ACC112 (cell line): ENCODE results near the gene NAA80.

Experiments
- H2AFZ ChIP-seq: fragments of 200-600 bp; sonication (generic); one replicate; pipeline ENCODE4 v1.6.0; 2017; ENCODE audit warnings: antibody characterized with exemption, low read length; ENCODE audit not compliant: unreplicated experiment
- H3K27ac ChIP-seq: fragments of 200-600 bp; sonication (generic); 2 replicates; pipeline ENCODE4 v1.5.1; 2014; ENCODE audit warnings: low read depth, mild to moderate bottlenecking, antibody characterized with exemption, low read length, moderate library complexity
- H3K27me3 ChIP-seq: fragments of 200-600 bp; sonication (generic); 2 replicates; pipeline ENCODE4 v1.6.1; 2014; ENCODE audit warnings: mild to moderate bottlenecking, antibody characterized with exemption, low read length, moderate library complexity, mixed read lengths; ENCODE audit not compliant: insufficient read depth
- H3K36me3 ChIP-seq: fragments of 200-600 bp; sonication (generic); 2 replicates; pipeline ENCODE4 v1.6.1; 2016; ENCODE audit warnings: mild to moderate bottlenecking, antibody characterized with exemption, low read length, moderate library complexity, mixed read lengths; ENCODE audit not compliant: insufficient read depth
- H3K4me1 ChIP-seq: fragments of 200-600 bp; sonication (generic); one replicate; pipeline ENCODE4 v1.6.1; 2016; ENCODE audit warnings: low read length, mixed read lengths; ENCODE audit not compliant: insufficient read depth, unreplicated experiment, control insufficient read depth
- H3K4me3 ChIP-seq: fragments of 200-600 bp; sonication (generic); 2 replicates; pipeline ENCODE4 v1.5.1; 2014; ENCODE audit warnings: mild to moderate bottlenecking, low read depth, low read length
- H3K79me2 ChIP-seq: fragments of 200-600 bp; sonication (generic); one replicate; pipeline ENCODE4 v1.6.0; 2016; ENCODE audit warnings: low read length; ENCODE audit not compliant: control insufficient read depth, unreplicated experiment, insufficient read depth

The NAA80 gene

GRCh38 chr3:50339485-50340146 lies 40.4 kb upstream of the NAA80 start:
- H2AFZ ChIP-seq: peak overlapping the region; percentile 45
- H3K4me1 ChIP-seq: peaks cover 31% of the 10 kb centered on the region
- H3K27ac ChIP-seq: peak overlapping the region; percentile 72
- peak overlapping the region; percentile 94 for H3K4me3 ChIP-seq
- H3K36me3 ChIP-seq: no peaks in the 10 kb centered on the region; the same call in 1 of the 2 replicates
- peaks cover 52% of the 10 kb centered on the region for H3K79me2 ChIP-seq
- no peaks in the 10 kb centered on the region for H3K27me3 ChIP-seq

- no peak overlapping the region for H2AFZ ChIP-seq
- peaks cover 59% of the 10 kb centered on the region for H3K79me2 ChIP-seq
- peaks cover 38% of the 10 kb centered on the region for H3K4me1 ChIP-seq
- peak overlapping the region; percentile 60 for H3K27ac ChIP-seq
- H3K27me3 ChIP-seq: no peaks in the 10 kb centered on the region
- H3K4me3 ChIP-seq: peak overlapping the region; percentile 94
- H3K36me3 ChIP-seq: no peaks in the 10 kb centered on the region; the same call in 1 of the 2 replicates
Measured at GRCh38 chr3:50338965-50339364, 39.8 kb upstream of the NAA80 start.

GRCh38 chr3:50337175-50337861 lies 38.1 kb upstream of the NAA80 start:
- H3K27me3 ChIP-seq: no peaks in the 10 kb centered on the region
- H3K36me3 ChIP-seq: no peaks in the 10 kb centered on the region; the same call in 1 of the 2 replicates
- H3K79me2 ChIP-seq: peaks cover 75% of the 10 kb centered on the region
- H2AFZ ChIP-seq: no peak overlapping the region
- H3K27ac ChIP-seq: peak overlapping the region; percentile 93
- H3K4me1 ChIP-seq: peaks cover 46% of the 10 kb centered on the region
- H3K4me3 ChIP-seq: peak overlapping the region; percentile 94

GRCh38 chr3:50336452-50337174 lies 37.4 kb upstream of the NAA80 start:
- Histone ChIP-seq H3K79me2 (peaks cover 82% of the 10 kb centered on the region), H2AFZ (no peak overlapping the region), H3K27me3 (no peaks in the 10 kb centered on the region)

GRCh38 chr3:50334339-50335075 lies 35.3 kb upstream of the NAA80 start:
- peak overlapping the region; percentile 93 for H3K27ac ChIP-seq

More at GRCh38 chr3:50336452-50337174, 37.4 kb upstream of the NAA80 start:
- H3K4me3 ChIP-seq: peak overlapping the region; percentile 94
- H3K4me1 ChIP-seq: peaks cover 43% of the 10 kb centered on the region
- peaks cover 6% of the 10 kb centered on the region; the same call in 1 of the 2 replicates for H3K36me3 ChIP-seq
- peak overlapping the region; percentile 93 for H3K27ac ChIP-seq

GRCh38 chr3:50333744-50334328 lies 34.6 kb upstream of the NAA80 start:
- Histone ChIP-seq H3K27me3 (no peaks in the 10 kb centered on the region), H3K36me3 (peaks cover 19% of the 10 kb centered on the region; the same call in 1 of the 2 replicates), H3K4me3 (peak overlapping the region; percentile 94), H3K4me1 (peaks cover 34% of the 10 kb centered on the region), H3K79me2 (peaks cover 69% of the 10 kb centered on the region), H3K27ac (peak overlapping the region; percentile 93), H2AFZ (no peak overlapping the region)

More at GRCh38 chr3:50334339-50335075, 35.3 kb upstream of the NAA80 start:
- Histone ChIP-seq H3K27me3 (no peaks in the 10 kb centered on the region), H3K79me2 (peaks cover 74% of the 10 kb centered on the region), H3K4me1 (peaks cover 39% of the 10 kb centered on the region), H2AFZ (no peak overlapping the region), H3K4me3 (peak overlapping the region; percentile 94), H3K36me3 (peaks cover 19% of the 10 kb centered on the region; the same call in 1 of the 2 replicates)

- Histone ChIP-seq H3K79me2 (peaks cover 63% of the 10 kb centered on the region), H3K36me3 (peaks cover 19% of the 10 kb centered on the region; the same call in 1 of the 2 replicates), H3K4me3 (no peak overlapping the region), H3K27ac (no peak overlapping the region), H2AFZ (no peak overlapping the region), H3K27me3 (no peaks in the 10 kb centered on the region), H3K4me1 (peaks cover 31% of the 10 kb centered on the region)
Measured at GRCh38 chr3:50331364-50331907, 32.2 kb upstream of the NAA80 start.

- H3K79me2 ChIP-seq: peaks cover 52% of the 10 kb centered on the region
- peaks cover 26% of the 10 kb centered on the region for H3K4me1 ChIP-seq
- H3K27ac ChIP-seq: no peak overlapping the region
- peaks cover 19% of the 10 kb centered on the region; the same call in 1 of the 2 replicates for H3K36me3 ChIP-seq
- H2AFZ ChIP-seq: no peak overlapping the region
- no peaks in the 10 kb centered on the region for H3K27me3 ChIP-seq
- H3K4me3 ChIP-seq: no peak overlapping the region
Measured at GRCh38 chr3:50330330-50330729, 31.1 kb upstream of the NAA80 start.

GRCh38 chr3:50327943-50328691 lies 28.9 kb upstream of the NAA80 start, which contains the start of gene TUSC2:
TSS of gene TUSC2 (minus strand) at chr3:50328223. CDS start at chr3:50328099, 124 bp downstream.
- Histone ChIP-seq H3K79me2 (peaks cover 30% of the 10 kb centered on the region), H3K36me3 (peaks cover 19% of the 10 kb centered on the region; the same call in 1 of the 2 replicates), H2AFZ (peak within 1 kb of the TSS; percentile 8), H3K27me3 (no peaks in the 10 kb centered on the region), H3K27ac (peak within 1 kb of the TSS; percentile 66), H3K4me3 (peak within 1 kb of the TSS; percentile 87), H3K4me1 (peaks cover 17% of the 10 kb centered on the region)
